Liver (tissue), 9 donors: ENCODE measurements around the gene SHF. TPM values are rescaled to one million over a fixed set of nuclear protein-coding genes. Genes with fewer than 3 reads are reported as not detected.

Source experiments
- DNase-seq: peaks from one replicate; pipeline ENCODE4 v3.0.0-alpha.2; 2017; ENCODE audit warnings: low spot score
- H3K27ac ChIP-seq, 2 donors: one replicate each; pipeline ENCODE4 v1.7.0; 2013; ENCODE audit warnings: inconsistent platforms in 2 of 2, low read length in 2 of 2, control low read depth in 1 of 2, low read depth in 1 of 2, mild to moderate bottlenecking in 1 of 2
- H3K27me3 ChIP-seq, 4 donors: one replicate each; pipeline versions ENCODE4 v1.6.1 to v1.7.0; 2013; ENCODE audit warnings: low read length in 3 of 4, inconsistent platforms in 1 of 4, mild to moderate bottlenecking in 1 of 4, moderate library complexity in 1 of 4; ENCODE audit not compliant: control insufficient read depth in 4 of 4, insufficient read depth in 4 of 4
- H3K36me3 ChIP-seq, 4 donors: one replicate each; pipeline versions ENCODE4 v1.6.1 to v1.7.0; 2013; ENCODE audit warnings: low read length in 3 of 4, mild to moderate bottlenecking in 3 of 4, low read depth in 1 of 4, moderate library complexity in 1 of 4; ENCODE audit not compliant: control insufficient read depth in 4 of 4, insufficient read depth in 3 of 4
- H3K4me1 ChIP-seq, 4 donors: one replicate each; pipeline versions ENCODE4 v1.6.1 to v1.7.0; 2013; ENCODE audit warnings: low read length in 3 of 4, mild to moderate bottlenecking in 3 of 4, moderate library complexity in 1 of 4; ENCODE audit not compliant: control insufficient read depth in 4 of 4, insufficient read depth in 4 of 4
- H3K4me3 ChIP-seq, 3 donors: one replicate each; pipeline versions ENCODE4 v1.6.1 to v1.7.0; 2013; ENCODE audit warnings: low read length in 3 of 3, control low read depth in 1 of 3, low read depth in 1 of 3, mild to moderate bottlenecking in 1 of 3
- H3K9ac ChIP-seq, 2 donors: one replicate each; pipeline ENCODE4 v1.7.0; 2013; ENCODE audit warnings: low read length in 2 of 2, mild to moderate bottlenecking in 2 of 2, moderate library complexity in 2 of 2, control low read depth in 1 of 2, low read depth in 1 of 2
- H3K9me3 ChIP-seq, 4 donors: one replicate each; pipeline versions ENCODE4 v1.6.1 to v1.7.0; 2013; ENCODE audit warnings: low read length in 3 of 4; ENCODE audit not compliant: control insufficient read depth in 4 of 4
- FOXA2 ChIP-seq: IDR thresholded peaks from 2 replicates; pipeline ENCODE4 v1.6.1; 2016; ENCODE audit warnings: antibody characterized with exemption
- WGBS: extraction: QIAGEN DNeasy Blood & Tissue Kit; methylation state at CpG from one replicate; pipeline ENCODE4 v1.1.7; 2013; 5-methylcytosine and 5-hydroxymethylcytosine counted together
- polyA plus RNA-seq, 2 donors: library from polyadenylated mRNA; stranded (reverse) in 1 of 2; unstranded in 1 of 2; fragments of 200-250 nt in 1 of 2; fragments of >200 nt in 1 of 2; fragmentation: Nextera tagmentation in 1 of 2; extraction: Ambion mirVana in 1 of 2; gene quantifications; one replicate each; pipeline versions ENCODE4 v1.2.1 to v1.2.3, GENCODE V29; 2013 to 2015
- total RNA-seq, 2 donors: library from RNA; depleted of rRNA; stranded (reverse); fragments of >200 nt; gene quantifications; one replicate each; pipeline ENCODE4 v1.2.3, GENCODE V29; 2014
- donor health status: healthy.
- donor health status: healthy.
- donor health status: healthy.
- donor health status: healthy.
- donor health status: healthy.

Gene SHF
- total and polyA plus RNA-seq, 4 donors, result 4.7 to 15.7 (median 10.1) TPM

DNA sequence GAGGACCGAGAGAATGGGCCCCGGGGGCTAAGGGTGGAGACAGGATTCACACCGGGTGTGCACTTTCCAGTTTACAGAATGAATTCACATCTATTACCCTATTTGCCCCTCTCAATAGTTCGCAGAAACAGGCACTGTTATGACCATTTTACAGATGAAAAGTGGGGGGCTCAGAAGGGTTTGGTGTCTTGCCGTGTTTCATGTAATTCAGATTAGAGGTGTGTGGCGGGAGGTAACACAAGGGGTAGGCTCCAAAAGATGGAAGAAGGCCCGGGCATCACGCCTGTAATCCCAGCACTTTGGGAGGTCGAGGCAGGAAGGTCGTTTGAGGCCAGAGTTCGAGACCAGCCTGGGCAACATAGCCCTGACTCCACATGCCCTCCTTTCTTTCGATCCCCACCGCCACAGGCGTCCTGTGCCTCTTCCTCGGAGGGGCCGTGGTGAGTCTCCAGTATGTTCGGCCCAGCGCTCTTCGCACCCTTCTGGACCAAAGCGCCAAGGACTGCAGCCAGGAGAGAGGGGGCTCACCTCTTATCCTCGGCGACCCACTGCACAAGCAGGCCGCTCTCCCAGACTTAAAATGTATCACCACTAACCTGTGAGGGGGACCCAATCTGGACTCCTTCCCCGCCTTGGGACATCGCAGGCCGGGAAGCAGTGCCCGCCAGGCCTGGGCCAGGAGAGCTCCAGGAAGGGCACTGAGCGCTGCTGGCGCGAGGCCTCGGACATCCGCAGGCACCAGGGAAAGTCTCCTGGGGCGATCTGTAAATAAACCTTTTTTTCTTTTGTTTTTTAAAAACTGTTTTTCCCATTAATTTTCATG lies 70.2 kb downstream of the SHF start:
- Histone ChIP-seq H3K27ac (no peak overlapping the region), H3K9ac (no peak overlapping the region), H3K36me3 (no peaks in the 10 kb centered on the region), H3K4me3 (no peak overlapping the region), H3K4me1 (peaks cover 12 to 38% (median 24%) of the 10 kb centered on the region in 4 donors), H3K9me3 (no peaks in the 10 kb centered on the region), H3K27me3 (peaks cover 4 to 12% (median 4%) of the 10 kb centered on the region in 4 donors)
- TF ChIP-seq FOXA2, result no peak
- 39% methylated on average over 33 of the region's 33 CpGs for WGBS
- no peak for DNase-seq

Other genes with a start within 250 kb of the SHF start
- gene TERB2, start 231.3 kb downstream of the SHF start, total RNA-seq, result not detected
- gene TERB2, start 231.3 kb downstream of the SHF start, polyA plus RNA-seq, result under 1 TPM in 1 of 2 donors, not detected in 1; 0.08 TPM
- 100 to 1,000 TPM in 1 of 2 donors, 10 to 100 TPM in 1; 75.5 to 165 TPM for gene SORD, start 164.8 kb downstream of the SHF start, total RNA-seq
- gene SORD, start 164.8 kb downstream of the SHF start, polyA plus RNA-seq, result 100 to 1,000 TPM; 168 to 169 TPM
- gene DUOX2, start 73.8 kb downstream of the SHF start, total RNA-seq, result under 1 TPM in 1 of 2 donors, not detected in 1; 0.08 TPM
- gene DUOX2, start 73.8 kb downstream of the SHF start, polyA plus RNA-seq, result under 1 TPM in 1 of 2 donors, not detected in 1; 0.06 TPM
- not detected for gene DUOXA2, start 73.6 kb downstream of the SHF start, total RNA-seq
- gene DUOXA2, start 73.6 kb downstream of the SHF start, polyA plus RNA-seq, result under 1 TPM in 1 of 2 donors, not detected in 1; 0.07 TPM
- gene DUOXA1, start 58.1 kb downstream of the SHF start, total RNA-seq, result not detected
- gene DUOXA1, start 58.1 kb downstream of the SHF start, polyA plus RNA-seq, result under 1 TPM in 1 of 2 donors, not detected in 1; 0.02 TPM
- under 1 TPM in 1 of 2 donors, not detected in 1; 0.08 TPM for gene DUOX1, start 58.0 kb downstream of the SHF start, total RNA-seq
- gene DUOX1, start 58.0 kb downstream of the SHF start, polyA plus RNA-seq, result under 1 TPM; 0.02 to 0.94 TPM
- under 1 TPM; under 0.01 to 0.19 TPM for gene SLC28A2, start 64.3 kb upstream of the SHF start, total RNA-seq
- under 1 TPM in 1 of 2 donors, not detected in 1; 0.02 TPM for gene SLC28A2, start 64.3 kb upstream of the SHF start, polyA plus RNA-seq
- 1,000 to 10,000 TPM in 1 of 2 donors, 100 to 1,000 TPM in 1; 720 to 1,079 TPM for gene GATM, start 190.6 kb upstream of the SHF start, total RNA-seq
- 100 to 1,000 TPM; 401 to 627 TPM for gene GATM, start 190.6 kb upstream of the SHF start, polyA plus RNA-seq